Prostate gland (tissue), 2 donors: Measurements from ENCODE around the gene TAF7.

Source experiments
- CTCF ChIP-seq, 4 experiments: fragments of 200-600 bp in 2 of 4; fragments of 450-650 bp in 2 of 4; sonication (generic) in 2 of 4; IDR thresholded peaks; 1 replicate in 3 of 4; 2 replicates in 1 of 4; pipeline ENCODE4 v1.5.1; 2016 to 2019; ENCODE audit warnings: antibody characterized with exemption in 4 of 4, mild to moderate bottlenecking in 2 of 4, moderate library complexity in 2 of 4
- POLR2A ChIP-seq: fragments of 450-650 bp; IDR thresholded peaks from one replicate; pipeline ENCODE4 v1.6.1; 2016; ENCODE audit warnings: antibody characterized with exemption, mild to moderate bottlenecking
- POLR2AphosphoS5 ChIP-seq: sonication (generic); formaldehyde crosslinking; IDR thresholded peaks from one replicate; pipeline ENCODE4 v1.6.1; 2017; ENCODE audit warnings: antibody characterized with exemption

DNA sequence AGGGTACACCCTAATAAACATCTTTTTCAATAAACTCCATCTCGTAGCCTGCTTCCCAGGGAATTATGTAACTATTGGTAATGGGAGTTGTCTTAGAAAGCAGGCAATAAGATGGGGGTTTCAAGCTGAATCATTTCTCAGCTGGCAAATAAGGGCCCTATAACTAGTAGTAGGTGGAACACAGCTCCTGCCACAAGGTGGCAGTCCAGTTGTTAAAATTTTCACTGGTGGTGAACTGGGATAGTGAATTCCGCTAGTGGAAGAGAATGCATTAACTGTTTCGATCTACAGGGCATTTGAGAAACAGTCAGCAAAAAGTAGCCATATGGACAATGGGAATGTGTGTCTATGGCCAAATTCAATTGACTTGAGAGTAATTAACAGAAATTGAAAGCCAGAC, 47.7 kb downstream of the TAF7 start:
- TF ChIP-seq CTCF (IDR thresholded peaks at IDR 0.05) (no peak), POLR2A (no peak), POLR2AphosphoS5 (no peak)
